ENCODE data around the gene TOP3B.

Gene TOP3B

GRCh38 chr22:22010358-22010757 is 27.8 kb upstream of the TOP3B start:
- no peak for DNase-seq

GRCh38 chr22:22009661-22010060 is 27.1 kb upstream of the TOP3B start:
- no peak for DNase-seq

- no peak for DNase-seq
Measured at GRCh38 chr22:22006596-22006990, 24.0 kb upstream of the TOP3B start.

GRCh38 chr22:22005945-22006595 is 23.5 kb upstream of the TOP3B start:
- no peak for DNase-seq

GRCh38 chr22:22003233-22003632 is 20.6 kb upstream of the TOP3B start:
- DNase-seq = no peak

- DNase-seq = no peak
Measured at GRCh38 chr22:22002526-22003055, 20.0 kb upstream of the TOP3B start.

GRCh38 chr22:22001664-22002525 is 19.3 kb upstream of the TOP3B start:
- DNase-seq = no peak

- no peak for DNase-seq
Measured at GRCh38 chr22:21998595-21999247, 16.1 kb upstream of the TOP3B start.

GRCh38 chr22:21996175-21996720 is 13.7 kb upstream of the TOP3B start:
- DNase-seq = no peak

- no peak for DNase-seq
Measured at GRCh38 chr22:21995660-21996059, 13.1 kb upstream of the TOP3B start.

- DNase-seq = no peak
Measured at GRCh38 chr22:21994881-21995444, 12.4 kb upstream of the TOP3B start.

GRCh38 chr22:21992593-21993237 is 10.1 kb upstream of the TOP3B start:
- no peak for DNase-seq

- no peak for DNase-seq
Measured at GRCh38 chr22:21991774-21992173, 9.2 kb upstream of the TOP3B start.

GRCh38 chr22:21991304-21991596 is 8.7 kb upstream of the TOP3B start:
- DNase-seq = no peak

GRCh38 chr22:21990445-21991303 is 8.1 kb upstream of the TOP3B start:
- no peak for DNase-seq

- no peak for DNase-seq
Measured at GRCh38 chr22:21989049-21989448, 6.5 kb upstream of the TOP3B start.

GRCh38 chr22:21985214-21985613 is 2.6 kb upstream of the TOP3B start:
- no peak for DNase-seq

- no peak for DNase-seq
Measured at GRCh38 chr22:21984793-21985192, 2.2 kb upstream of the TOP3B start.

- no peak for DNase-seq
Measured at GRCh38 chr22:21981874-21982273, 713 bp downstream of the TOP3B start.

- DNase-seq = no peak
Measured at GRCh38 chr22:21980547-21980946, 2.0 kb downstream of the TOP3B start.

GRCh38 chr22:21978564-21979386 is 3.8 kb downstream of the TOP3B start:
- no peak for DNase-seq

All from activated CD4-positive, CD25-positive, alpha-beta regulatory T cell treated with anti-CD3 and anti-CD28 coated beads, Interleukin-2, amount 50 U/mL, for 72 hours (primary cell).